Activated CD8-positive, alpha-beta memory T cell treated with anti-CD3 and anti-CD28 coated beads, Interleukin-2, amount 50 U/mL, for 1 hour (primary cell): ENCODE measurements around the gene RPS6KA5.
"Not testable (repeated sequence)": the region's sequence is repeated elsewhere in the genome, so short reads cannot be mapped to it uniquely, and the experiment has no call there.

Experiments
- DNase-seq: peaks from one replicate; pipeline ENCODE4 v3.0.0-alpha.2; 2020; ENCODE audit errors: extremely low read depth

The RPS6KA5 gene

GRCh38 chr14:90874599-90874998 lies 185.8 kb downstream of the RPS6KA5 start:
- no peak for DNase-seq

GRCh38 chr14:90871605-90872233 lies 188.7 kb downstream of the RPS6KA5 start:
- DNase-seq: no peak

GRCh38 chr14:90870950-90871604 lies 189.4 kb downstream of the RPS6KA5 start:
- DNase-seq: no peak

- DNase-seq: no peak
These were observed 192.9 kb downstream of the RPS6KA5 start for GRCh38 chr14:90867501-90867900.

GRCh38 chr14:90866833-90867232 lies 193.6 kb downstream of the RPS6KA5 start:
- DNase-seq: no peak

- DNase-seq: no peak
These were observed 195.7 kb downstream of the RPS6KA5 start for GRCh38 chr14:90864741-90865140.

- no peak for DNase-seq
These were observed 201.9 kb downstream of the RPS6KA5 start for GRCh38 chr14:90858511-90858910.

GRCh38 chr14:90857866-90858265 lies 202.6 kb downstream of the RPS6KA5 start:
- no peak for DNase-seq

- not testable (repeated sequence) for DNase-seq
These were observed 204.3 kb downstream of the RPS6KA5 start for GRCh38 chr14:90856115-90856514.

GRCh38 chr14:90853116-90853515 lies 207.3 kb downstream of the RPS6KA5 start:
- no peak for DNase-seq

- no peak for DNase-seq
These were observed 209.0 kb downstream of the RPS6KA5 start for GRCh38 chr14:90851327-90852036.

- DNase-seq: no peak
These were observed 210.0 kb downstream of the RPS6KA5 start for GRCh38 chr14:90850487-90850886.

- DNase-seq: no peak
These were observed 210.5 kb downstream of the RPS6KA5 start for GRCh38 chr14:90849787-90850444.

GRCh38 chr14:90848944-90849731 lies 211.3 kb downstream of the RPS6KA5 start:
- DNase-seq: no peak

- DNase-seq: no peak
These were observed 213.9 kb downstream of the RPS6KA5 start for GRCh38 chr14:90846511-90846910.

GRCh38 chr14:90844321-90844720 lies 216.1 kb downstream of the RPS6KA5 start:
- no peak for DNase-seq

GRCh38 chr14:90842726-90843125 lies 217.7 kb downstream of the RPS6KA5 start:
- no peak for DNase-seq

GRCh38 chr14:90840667-90841066 lies 219.8 kb downstream of the RPS6KA5 start:
- not testable (repeated sequence) for DNase-seq

- DNase-seq: no peak
These were observed 220.6 kb downstream of the RPS6KA5 start for GRCh38 chr14:90839889-90840266.

GRCh38 chr14:90839024-90839888 lies 221.2 kb downstream of the RPS6KA5 start:
- no peak for DNase-seq

GRCh38 chr14:90838531-90838930 lies 221.9 kb downstream of the RPS6KA5 start:
- DNase-seq: not testable (repeated sequence)
